Liver (tissue), 9 donors: Measurements from ENCODE around the gene ZPLD1. TPM values are rescaled to one million over a fixed set of nuclear protein-coding genes. Genes with fewer than 3 reads are reported as not detected.

Source experiments
- DNase-seq: peaks from one replicate; pipeline ENCODE4 v3.0.0-alpha.2; 2017; ENCODE audit warnings: low spot score
- H3K27ac ChIP-seq, 2 donors: one replicate each; pipeline ENCODE4 v1.7.0; 2013; ENCODE audit warnings: inconsistent platforms in 2 of 2, low read length in 2 of 2, control low read depth in 1 of 2, low read depth in 1 of 2, mild to moderate bottlenecking in 1 of 2
- H3K27me3 ChIP-seq, 4 donors: one replicate each; pipeline versions ENCODE4 v1.6.1 to v1.7.0; 2013; ENCODE audit warnings: low read length in 3 of 4, inconsistent platforms in 1 of 4, mild to moderate bottlenecking in 1 of 4, moderate library complexity in 1 of 4; ENCODE audit not compliant: control insufficient read depth in 4 of 4, insufficient read depth in 4 of 4
- H3K36me3 ChIP-seq, 4 donors: one replicate each; pipeline versions ENCODE4 v1.6.1 to v1.7.0; 2013; ENCODE audit warnings: low read length in 3 of 4, mild to moderate bottlenecking in 3 of 4, low read depth in 1 of 4, moderate library complexity in 1 of 4; ENCODE audit not compliant: control insufficient read depth in 4 of 4, insufficient read depth in 3 of 4
- H3K4me1 ChIP-seq, 4 donors: one replicate each; pipeline versions ENCODE4 v1.6.1 to v1.7.0; 2013; ENCODE audit warnings: low read length in 3 of 4, mild to moderate bottlenecking in 3 of 4, moderate library complexity in 1 of 4; ENCODE audit not compliant: control insufficient read depth in 4 of 4, insufficient read depth in 4 of 4
- H3K4me3 ChIP-seq, 3 donors: one replicate each; pipeline versions ENCODE4 v1.6.1 to v1.7.0; 2013; ENCODE audit warnings: low read length in 3 of 3, control low read depth in 1 of 3, low read depth in 1 of 3, mild to moderate bottlenecking in 1 of 3
- H3K9ac ChIP-seq, 2 donors: one replicate each; pipeline ENCODE4 v1.7.0; 2013; ENCODE audit warnings: low read length in 2 of 2, mild to moderate bottlenecking in 2 of 2, moderate library complexity in 2 of 2, control low read depth in 1 of 2, low read depth in 1 of 2
- H3K9me3 ChIP-seq, 4 donors: one replicate each; pipeline versions ENCODE4 v1.6.1 to v1.7.0; 2013; ENCODE audit warnings: low read length in 3 of 4; ENCODE audit not compliant: control insufficient read depth in 4 of 4
- ATF3 ChIP-seq: IDR thresholded peaks from 2 replicates; pipeline ENCODE4 v1.6.1; 2016; ENCODE audit warnings: antibody characterized with exemption
- CTCF ChIP-seq: fragments of 150-350 bp; IDR thresholded peaks from 2 replicates; pipeline ENCODE4 v1.5.1; 2017; ENCODE audit warnings: improper control_type of control experiment, low read depth, low read length; ENCODE audit not compliant: missing input control
- EGR1 ChIP-seq, 2 donors: IDR thresholded peaks; 2 replicates each; pipeline ENCODE4 v1.6.1; 2016 to 2018; ENCODE audit warnings: antibody characterized with exemption in 2 of 2, low read depth in 2 of 2
- FOXA1 ChIP-seq: IDR thresholded peaks from 2 replicates; pipeline ENCODE4 v1.6.1; 2016; ENCODE audit warnings: antibody characterized with exemption
- FOXA2 ChIP-seq: IDR thresholded peaks from 2 replicates; pipeline ENCODE4 v1.6.1; 2016; ENCODE audit warnings: antibody characterized with exemption
- GABPA ChIP-seq, 2 donors: IDR thresholded peaks in 1 of 2; conservative IDR thresholded peaks in 1 of 2; 2 replicates each; pipeline ENCODE4 v1.6.1; 2016; ENCODE audit warnings: antibody characterized with exemption in 2 of 2, mild to moderate bottlenecking in 1 of 2, moderate library complexity in 1 of 2
- HNF4A ChIP-seq, 2 donors: conservative IDR thresholded peaks; 2 replicates each; pipeline ENCODE4 v1.6.1; 2016; ENCODE audit warnings: antibody characterized with exemption in 2 of 2, mild to moderate bottlenecking in 2 of 2
- JUND ChIP-seq, 2 donors: IDR thresholded peaks; 2 replicates each; pipeline ENCODE4 v1.6.1; 2016; ENCODE audit warnings: antibody characterized with exemption in 2 of 2
- NR2F2 ChIP-seq: IDR thresholded peaks from 2 replicates; pipeline ENCODE4 v1.6.1; 2016; ENCODE audit warnings: antibody characterized with exemption
- RAD21 ChIP-seq, 2 donors: IDR thresholded peaks; 2 replicates each; pipeline ENCODE4 v1.6.1; 2016; ENCODE audit warnings: antibody characterized with exemption in 2 of 2, mild to moderate bottlenecking in 2 of 2
- RXRA ChIP-seq, 2 donors: IDR thresholded peaks; 2 replicates each; pipeline ENCODE4 v1.6.1; 2017 to 2018; ENCODE audit warnings: antibody characterized with exemption in 2 of 2, mild to moderate bottlenecking in 1 of 2
- SP1 ChIP-seq: IDR thresholded peaks from 2 replicates; pipeline ENCODE4 v1.6.1; 2018; ENCODE audit warnings: antibody characterized with exemption, mild to moderate bottlenecking
- TAF1 ChIP-seq: conservative IDR thresholded peaks from 2 replicates; pipeline ENCODE4 v1.6.1; 2016; ENCODE audit warnings: antibody characterized with exemption, mild to moderate bottlenecking
- YY1 ChIP-seq: IDR thresholded peaks from 2 replicates; pipeline ENCODE4 v1.6.1; 2016; ENCODE audit warnings: antibody characterized with exemption, mild to moderate bottlenecking
- WGBS: extraction: QIAGEN DNeasy Blood & Tissue Kit; methylation state at CpG from one replicate; pipeline ENCODE4 v1.1.7; 2013; 5-methylcytosine and 5-hydroxymethylcytosine counted together
- polyA plus RNA-seq, 2 donors: library from polyadenylated mRNA; stranded (reverse) in 1 of 2; unstranded in 1 of 2; fragments of 200-250 nt in 1 of 2; fragments of >200 nt in 1 of 2; fragmentation: Nextera tagmentation in 1 of 2; extraction: Ambion mirVana in 1 of 2; gene quantifications; one replicate each; pipeline versions ENCODE4 v1.2.1 to v1.2.3, GENCODE V29; 2013 to 2015
- total RNA-seq, 2 donors: library from RNA; depleted of rRNA; stranded (reverse); fragments of >200 nt; gene quantifications; one replicate each; pipeline ENCODE4 v1.2.3, GENCODE V29; 2014
- TF ChIP-seq, protein P1 (sequence below): IDR thresholded peaks from 2 replicates; pipeline ENCODE4 v1.6.1; 2016; ENCODE audit warnings: antibody characterized with exemption, mild to moderate bottlenecking
- TF ChIP-seq, protein P2 (sequence below): IDR thresholded peaks from 2 replicates; pipeline ENCODE4 v1.6.1; 2016; ENCODE audit warnings: antibody characterized with exemption
- TF ChIP-seq, protein P3 (sequence below): IDR thresholded peaks from 2 replicates; pipeline ENCODE4 v1.6.1; 2016; ENCODE audit warnings: antibody characterized with exemption
- donor health status: healthy.
- donor health status: healthy.
- donor health status: healthy.
- donor health status: healthy.
- donor health status: healthy.

The ZPLD1 gene
- total and polyA plus RNA-seq, 4 donors, result 0.03 to 0.23 (median 0.07) TPM

DNA sequence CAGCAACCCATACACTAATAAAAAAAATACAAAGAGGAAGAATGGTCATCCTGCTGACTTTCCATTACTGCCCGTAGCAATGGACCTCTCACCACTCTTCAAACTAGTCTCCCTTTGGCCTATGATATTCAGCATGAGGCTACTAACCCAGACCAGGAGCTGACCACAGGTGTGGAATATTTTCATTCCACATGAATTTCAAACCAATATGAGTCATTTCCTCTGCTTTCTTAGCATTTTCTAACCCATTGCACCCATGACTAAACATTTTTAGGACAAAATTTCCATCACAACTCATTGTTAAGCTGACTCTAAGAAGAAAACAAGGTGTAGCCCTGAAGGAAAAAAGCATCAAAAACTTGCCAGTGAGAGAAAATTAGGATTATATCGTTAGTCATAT is 34.0 kb upstream of the ZPLD1 start:
- no peaks in the 10 kb centered on the region for H3K4me1 ChIP-seq

DNA sequence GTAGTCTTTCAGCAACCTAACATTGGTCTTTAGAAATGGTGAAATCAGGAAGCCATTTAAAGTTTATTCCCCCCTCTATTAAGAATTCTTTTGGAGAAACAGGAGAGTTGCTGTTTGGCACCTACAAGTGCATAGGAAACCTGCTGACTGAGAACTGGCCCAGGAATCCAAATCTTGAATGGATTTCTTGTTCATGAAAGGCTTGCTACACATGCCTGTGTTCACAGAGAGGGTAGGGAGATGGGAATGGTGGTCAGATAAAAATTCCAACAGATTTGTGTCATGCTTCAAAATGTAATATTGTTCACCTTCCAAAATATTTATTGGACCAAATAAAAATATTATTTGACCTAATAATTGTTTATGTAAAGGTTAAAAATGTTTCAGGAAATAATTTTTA is 24.2 kb upstream of the ZPLD1 start:
- Histone ChIP-seq H3K9me3 (no peaks in the 10 kb centered on the region), H3K4me1 (no peaks in the 10 kb centered on the region), H3K9ac (no peak overlapping the region), H3K4me3 (no peak overlapping the region), H3K27ac (no peak overlapping the region), H3K27me3 (no peaks in the 10 kb centered on the region), H3K36me3 (no peaks in the 10 kb centered on the region)
- no peak for TF ChIP-seq RXRA (IDR thresholded peaks at IDR 0.05)
- TF ChIP-seq, protein P1, sequence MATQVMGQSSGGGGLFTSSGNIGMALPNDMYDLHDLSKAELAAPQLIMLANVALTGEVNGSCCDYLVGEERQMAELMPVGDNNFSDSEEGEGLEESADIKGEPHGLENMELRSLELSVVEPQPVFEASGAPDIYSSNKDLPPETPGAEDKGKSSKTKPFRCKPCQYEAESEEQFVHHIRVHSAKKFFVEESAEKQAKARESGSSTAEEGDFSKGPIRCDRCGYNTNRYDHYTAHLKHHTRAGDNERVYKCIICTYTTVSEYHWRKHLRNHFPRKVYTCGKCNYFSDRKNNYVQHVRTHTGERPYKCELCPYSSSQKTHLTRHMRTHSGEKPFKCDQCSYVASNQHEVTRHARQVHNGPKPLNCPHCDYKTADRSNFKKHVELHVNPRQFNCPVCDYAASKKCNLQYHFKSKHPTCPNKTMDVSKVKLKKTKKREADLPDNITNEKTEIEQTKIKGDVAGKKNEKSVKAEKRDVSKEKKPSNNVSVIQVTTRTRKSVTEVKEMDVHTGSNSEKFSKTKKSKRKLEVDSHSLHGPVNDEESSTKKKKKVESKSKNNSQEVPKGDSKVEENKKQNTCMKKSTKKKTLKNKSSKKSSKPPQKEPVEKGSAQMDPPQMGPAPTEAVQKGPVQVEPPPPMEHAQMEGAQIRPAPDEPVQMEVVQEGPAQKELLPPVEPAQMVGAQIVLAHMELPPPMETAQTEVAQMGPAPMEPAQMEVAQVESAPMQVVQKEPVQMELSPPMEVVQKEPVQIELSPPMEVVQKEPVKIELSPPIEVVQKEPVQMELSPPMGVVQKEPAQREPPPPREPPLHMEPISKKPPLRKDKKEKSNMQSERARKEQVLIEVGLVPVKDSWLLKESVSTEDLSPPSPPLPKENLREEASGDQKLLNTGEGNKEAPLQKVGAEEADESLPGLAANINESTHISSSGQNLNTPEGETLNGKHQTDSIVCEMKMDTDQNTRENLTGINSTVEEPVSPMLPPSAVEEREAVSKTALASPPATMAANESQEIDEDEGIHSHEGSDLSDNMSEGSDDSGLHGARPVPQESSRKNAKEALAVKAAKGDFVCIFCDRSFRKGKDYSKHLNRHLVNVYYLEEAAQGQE, result no peak
- no peak for TF ChIP-seq SP1
- no peak for TF ChIP-seq GABPA (IDR thresholded peaks at IDR 0.05 in 1 of 2, conservative IDR thresholded peaks at IDR 0.05 in 1 of 2)
- TF ChIP-seq, protein P2, sequence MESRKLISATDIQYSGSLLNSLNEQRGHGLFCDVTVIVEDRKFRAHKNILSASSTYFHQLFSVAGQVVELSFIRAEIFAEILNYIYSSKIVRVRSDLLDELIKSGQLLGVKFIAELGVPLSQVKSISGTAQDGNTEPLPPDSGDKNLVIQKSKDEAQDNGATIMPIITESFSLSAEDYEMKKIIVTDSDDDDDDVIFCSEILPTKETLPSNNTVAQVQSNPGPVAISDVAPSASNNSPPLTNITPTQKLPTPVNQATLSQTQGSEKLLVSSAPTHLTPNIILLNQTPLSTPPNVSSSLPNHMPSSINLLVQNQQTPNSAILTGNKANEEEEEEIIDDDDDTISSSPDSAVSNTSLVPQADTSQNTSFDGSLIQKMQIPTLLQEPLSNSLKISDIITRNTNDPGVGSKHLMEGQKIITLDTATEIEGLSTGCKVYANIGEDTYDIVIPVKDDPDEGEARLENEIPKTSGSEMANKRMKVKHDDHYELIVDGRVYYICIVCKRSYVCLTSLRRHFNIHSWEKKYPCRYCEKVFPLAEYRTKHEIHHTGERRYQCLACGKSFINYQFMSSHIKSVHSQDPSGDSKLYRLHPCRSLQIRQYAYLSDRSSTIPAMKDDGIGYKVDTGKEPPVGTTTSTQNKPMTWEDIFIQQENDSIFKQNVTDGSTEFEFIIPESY, result no peak
- no peak for TF ChIP-seq FOXA1
- TF ChIP-seq RAD21 (IDR thresholded peaks at IDR 0.05), result no peak
- no peak for TF ChIP-seq YY1
- no peak for TF ChIP-seq HNF4A (conservative IDR thresholded peaks at IDR 0.05)
- no peak for TF ChIP-seq CTCF
- TF ChIP-seq ATF3, result no peak
- TF ChIP-seq JUND (IDR thresholded peaks at IDR 0.05), result no peak
- TF ChIP-seq FOXA2, result no peak
- TF ChIP-seq TAF1, result no peak
- TF ChIP-seq EGR1 (IDR thresholded peaks at IDR 0.05; ENCODE audit: low read depth in 2 of 2), result no peak
- no peak for TF ChIP-seq NR2F2
- TF ChIP-seq, protein P3, sequence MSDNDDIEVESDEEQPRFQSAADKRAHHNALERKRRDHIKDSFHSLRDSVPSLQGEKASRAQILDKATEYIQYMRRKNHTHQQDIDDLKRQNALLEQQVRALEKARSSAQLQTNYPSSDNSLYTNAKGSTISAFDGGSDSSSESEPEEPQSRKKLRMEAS, result no peak
- no peak for DNase-seq

More for the DNA sequence above, 34.0 kb upstream of the ZPLD1 start:
- TF ChIP-seq, protein P1, result no peak
- no peak for TF ChIP-seq RAD21 (IDR thresholded peaks at IDR 0.05)
- TF ChIP-seq, protein P3, result no peak
- H3K27me3 ChIP-seq, result peaks cover 0 to 3% (median 0%) of the 10 kb centered on the region in 4 donors
- WGBS, result 78% methylated on average over 2 of the region's 2 CpGs
- no peak overlapping the region for H3K27ac ChIP-seq
- H3K4me3 ChIP-seq, result no peak overlapping the region
- H3K9ac ChIP-seq, result no peak overlapping the region
- no peaks in the 10 kb centered on the region for H3K36me3 ChIP-seq
- no peaks in the 10 kb centered on the region for H3K9me3 ChIP-seq
- no peak for DNase-seq
